NCI-H345 treated with DMSO at 0.1 percent for 48 hours (cell line): ENCODE results near the gene SMTN.
"Not testable (repeated sequence)": the region's sequence is repeated elsewhere in the genome, so short reads cannot be mapped to it uniquely, and the experiment has no call there.

ENCODE experiments used
- DNase-seq: peaks from one replicate; lab custom pipeline; 2025; ENCODE audit not compliant: unreplicated experiment; lab: John Stamatoyannopoulos, UW

The SMTN gene

DNA sequence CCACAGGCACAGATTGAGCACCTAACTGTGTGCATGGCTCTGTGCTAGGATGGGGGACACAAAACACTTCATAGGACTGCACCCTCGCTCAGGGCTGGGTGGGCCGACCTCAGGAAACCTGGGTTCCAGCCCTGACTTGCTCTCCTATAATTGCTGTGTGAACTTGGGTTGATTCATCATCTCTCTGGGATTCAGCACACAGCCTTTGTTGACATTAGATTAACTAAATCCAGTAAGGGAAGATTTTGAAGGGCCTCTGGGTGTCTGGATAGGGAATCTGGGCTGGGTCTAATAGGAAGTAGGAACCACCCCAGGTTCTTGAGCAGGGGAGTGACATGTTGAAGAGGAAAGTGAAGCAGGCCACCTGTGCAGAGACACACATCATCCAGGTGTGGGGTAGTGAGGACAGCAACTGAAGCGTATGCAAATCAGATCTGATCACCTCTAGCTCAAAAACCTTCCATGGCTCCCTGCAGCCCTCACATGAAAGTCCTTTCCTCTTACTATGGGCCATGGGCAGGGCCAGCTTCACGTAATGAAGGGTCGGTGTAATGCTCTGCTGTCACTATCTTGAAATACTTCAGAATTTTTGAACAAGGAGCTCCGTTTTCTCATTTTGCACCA, 11.3 kb upstream of the SMTN start:
- not testable (repeated sequence) for DNase-seq

DNA sequence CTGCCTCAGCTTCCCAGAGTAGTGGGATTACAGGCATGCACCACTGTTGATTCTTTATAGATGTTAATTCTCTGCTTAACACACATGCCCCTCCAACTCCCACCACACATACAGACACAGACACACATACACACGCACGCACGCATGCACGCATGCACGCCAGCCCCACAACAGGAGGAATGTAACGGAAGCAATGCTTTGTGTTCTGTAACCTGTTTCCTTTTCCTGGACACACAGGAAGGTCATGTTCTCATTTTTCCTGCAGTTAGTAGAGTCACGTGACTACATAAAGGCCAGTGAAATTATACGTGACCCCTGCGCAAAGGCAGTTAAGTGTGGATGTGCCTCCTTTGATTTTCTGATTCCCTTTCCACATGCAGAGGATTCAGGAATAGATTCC, 8.0 kb upstream of the SMTN start:
- DNase-seq = not testable (repeated sequence)

DNA sequence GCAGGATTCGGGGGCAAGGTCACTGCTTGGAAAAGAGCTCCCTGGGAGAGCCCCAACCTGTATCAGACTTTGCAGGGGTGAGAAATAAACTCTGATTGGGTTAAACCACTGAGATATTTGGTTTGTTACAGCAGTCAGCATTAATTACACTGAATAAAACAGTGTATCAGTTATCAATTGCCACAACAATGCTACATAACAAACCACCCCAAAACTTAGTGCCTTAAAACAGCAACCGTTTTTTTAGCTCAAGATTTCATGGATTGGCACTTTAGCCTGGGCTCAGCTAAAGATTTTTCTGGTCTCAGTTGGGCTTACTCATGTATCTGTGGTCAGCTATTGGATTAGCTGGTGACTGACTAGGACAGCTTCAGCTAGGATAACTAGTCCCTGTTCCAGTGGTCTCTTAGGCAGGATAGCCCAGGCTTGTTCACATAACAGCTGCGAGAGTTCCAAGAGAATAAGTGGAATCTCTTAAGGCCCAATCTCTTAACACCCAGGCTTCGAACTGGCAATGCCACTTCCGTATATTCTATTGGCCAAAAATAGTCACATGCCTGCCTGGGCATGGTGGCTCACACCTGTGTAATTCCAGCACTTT, 7.5 kb upstream of the SMTN start:
- not testable (repeated sequence) for DNase-seq

DNA sequence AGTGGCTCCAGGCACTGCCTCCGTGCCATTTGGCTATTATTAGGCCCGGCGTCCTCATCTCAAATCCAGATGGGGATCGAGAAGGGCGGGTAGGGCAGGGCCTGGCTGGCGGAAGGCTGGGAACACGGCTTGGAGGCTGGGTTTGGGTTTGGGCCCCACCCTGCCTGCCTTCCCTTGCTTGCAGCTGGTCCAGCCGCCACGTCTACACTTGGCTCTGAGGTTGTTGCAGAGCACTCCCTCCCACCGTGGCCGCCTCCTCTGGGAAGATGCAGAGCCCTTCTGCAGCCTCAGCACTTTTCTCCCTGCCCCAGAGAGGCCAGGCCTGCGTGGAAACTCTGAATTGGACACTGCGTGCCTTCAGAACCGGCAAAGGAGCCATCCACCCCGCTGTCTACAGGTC, 5.2 kb upstream of the SMTN start:
- no peak for DNase-seq

DNA sequence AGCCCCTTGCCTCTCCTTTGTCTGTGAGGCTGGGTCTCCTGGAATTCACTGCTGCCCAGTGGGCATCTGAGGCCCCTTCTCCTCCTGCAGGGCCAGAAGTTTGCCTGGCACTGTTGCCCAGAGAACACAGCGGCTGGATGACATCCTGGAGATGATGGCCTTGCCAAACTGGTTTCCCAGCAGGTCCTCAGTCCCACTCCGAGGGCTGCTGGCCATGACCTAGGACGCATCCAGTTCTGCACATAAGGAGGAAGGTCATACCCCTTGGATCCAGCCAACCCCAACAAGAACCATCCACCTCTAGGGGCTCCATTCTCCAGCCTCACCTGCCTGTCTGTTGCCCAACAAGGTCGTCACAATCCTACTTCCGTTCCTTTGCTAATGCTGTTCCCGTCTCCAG, 3.4 kb upstream of the SMTN start:
- no peak for DNase-seq

DNA sequence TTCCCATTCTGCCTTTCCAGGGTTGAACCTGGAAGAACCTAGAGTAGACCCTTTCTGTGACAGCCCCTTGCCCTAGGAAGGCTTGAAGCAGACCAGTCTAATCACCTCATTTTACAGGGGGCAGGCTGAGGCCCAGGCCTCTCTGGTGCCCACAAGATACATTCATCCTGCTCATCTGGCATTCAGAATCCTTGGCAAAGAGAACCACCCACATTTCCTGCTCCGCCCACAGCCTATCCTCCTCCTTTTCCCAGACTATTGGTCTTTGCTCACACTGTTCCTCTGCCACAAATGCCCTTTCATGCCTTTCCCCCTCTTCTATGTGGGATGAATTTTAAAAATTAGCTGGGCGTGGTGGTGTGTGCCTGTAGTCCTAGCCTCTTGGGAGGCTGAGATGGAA, 2.7 kb upstream of the SMTN start:
- DNase-seq = not testable (repeated sequence)

DNA sequence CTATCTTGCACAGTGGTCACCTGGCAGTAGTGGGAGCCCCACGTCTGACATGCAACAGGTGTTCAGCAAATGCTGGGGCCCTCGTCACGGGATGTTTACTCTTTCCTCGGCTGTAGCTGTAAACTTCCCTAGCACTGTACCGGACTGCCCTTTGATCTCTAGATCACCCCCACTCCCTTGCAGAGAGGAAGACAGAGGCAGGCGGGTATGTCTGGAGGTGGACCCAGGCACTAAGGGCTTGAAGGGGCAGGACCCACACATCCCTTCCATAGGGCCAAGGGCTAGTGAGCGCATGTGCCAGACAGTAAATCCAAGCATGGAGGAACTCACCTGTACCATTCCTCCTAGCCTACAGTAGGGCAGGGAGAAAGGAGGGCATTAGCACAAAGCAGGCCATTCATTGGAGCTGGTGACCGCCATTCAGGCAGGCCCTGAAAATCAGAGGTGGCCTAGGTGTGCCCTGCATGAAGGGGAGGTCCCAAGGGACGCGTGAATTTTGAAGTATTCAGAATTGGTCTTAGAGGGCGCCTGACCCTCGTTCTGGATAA, 1.9 kb upstream of the SMTN start:
- no peak for DNase-seq

DNA sequence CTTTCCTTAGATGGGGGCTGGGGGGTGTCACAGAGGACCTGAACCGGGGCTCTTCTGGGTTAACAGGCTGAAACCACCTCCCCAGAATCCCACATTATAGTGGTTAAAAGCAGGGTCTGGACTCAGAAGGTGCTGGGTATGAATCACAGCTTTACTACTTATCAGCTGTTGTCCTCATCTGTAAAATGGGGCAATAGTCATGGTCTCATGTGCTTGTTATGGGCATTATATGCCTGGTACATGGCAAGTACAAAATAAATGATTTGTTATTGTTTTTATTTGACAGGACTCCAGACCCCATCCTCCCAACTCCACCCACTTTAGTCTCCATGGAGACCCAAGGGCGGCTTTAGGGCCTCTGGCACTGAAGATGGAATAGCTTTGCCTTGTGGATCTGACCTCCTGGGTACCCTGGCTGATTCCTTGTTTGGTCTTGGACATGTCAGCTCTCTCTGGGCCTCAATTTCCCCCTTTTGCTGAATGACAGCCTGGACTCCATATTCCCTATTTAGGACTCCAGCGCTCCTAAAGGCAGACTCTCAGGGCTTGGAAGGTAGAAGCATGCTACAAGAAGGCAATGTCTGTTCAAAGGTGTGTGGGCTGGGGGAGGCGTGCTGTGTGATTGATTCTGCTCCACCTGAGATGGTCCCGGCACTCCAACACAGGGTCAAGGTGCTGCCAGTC, 812 bp upstream of the SMTN start:
- DNase-seq = no peak

DNA sequence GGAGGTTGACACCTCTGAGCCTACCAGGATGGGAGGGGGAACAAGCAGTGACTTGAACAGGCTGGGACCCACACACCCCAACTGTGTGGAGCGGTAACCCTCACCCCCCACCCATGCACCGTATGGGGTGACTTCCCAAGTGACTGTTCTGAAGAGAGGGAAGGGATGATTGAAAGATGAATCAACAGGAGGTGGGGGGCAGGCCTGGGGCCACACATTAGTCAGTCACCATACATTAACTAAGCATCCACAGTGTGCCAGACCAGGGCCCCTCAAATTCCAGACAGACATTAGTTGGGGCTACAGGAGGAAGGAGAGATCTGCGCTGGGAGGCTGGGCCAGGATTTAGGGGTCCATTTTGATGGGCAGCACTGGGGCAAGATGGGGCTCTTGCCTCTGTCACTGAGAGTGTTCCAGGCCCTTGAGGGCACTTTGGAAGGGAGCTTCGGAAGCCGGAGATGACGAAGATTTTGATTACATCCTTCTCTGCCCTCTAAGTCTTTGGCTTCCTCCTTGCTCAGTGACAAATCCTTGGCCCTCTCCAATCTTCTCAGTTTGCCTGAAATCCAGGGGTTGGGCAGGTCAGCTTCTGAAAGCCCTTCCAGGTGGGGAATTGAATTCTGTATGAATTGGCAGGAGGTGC, 966 bp downstream of the SMTN start:
- DNase-seq = no peak

DNA sequence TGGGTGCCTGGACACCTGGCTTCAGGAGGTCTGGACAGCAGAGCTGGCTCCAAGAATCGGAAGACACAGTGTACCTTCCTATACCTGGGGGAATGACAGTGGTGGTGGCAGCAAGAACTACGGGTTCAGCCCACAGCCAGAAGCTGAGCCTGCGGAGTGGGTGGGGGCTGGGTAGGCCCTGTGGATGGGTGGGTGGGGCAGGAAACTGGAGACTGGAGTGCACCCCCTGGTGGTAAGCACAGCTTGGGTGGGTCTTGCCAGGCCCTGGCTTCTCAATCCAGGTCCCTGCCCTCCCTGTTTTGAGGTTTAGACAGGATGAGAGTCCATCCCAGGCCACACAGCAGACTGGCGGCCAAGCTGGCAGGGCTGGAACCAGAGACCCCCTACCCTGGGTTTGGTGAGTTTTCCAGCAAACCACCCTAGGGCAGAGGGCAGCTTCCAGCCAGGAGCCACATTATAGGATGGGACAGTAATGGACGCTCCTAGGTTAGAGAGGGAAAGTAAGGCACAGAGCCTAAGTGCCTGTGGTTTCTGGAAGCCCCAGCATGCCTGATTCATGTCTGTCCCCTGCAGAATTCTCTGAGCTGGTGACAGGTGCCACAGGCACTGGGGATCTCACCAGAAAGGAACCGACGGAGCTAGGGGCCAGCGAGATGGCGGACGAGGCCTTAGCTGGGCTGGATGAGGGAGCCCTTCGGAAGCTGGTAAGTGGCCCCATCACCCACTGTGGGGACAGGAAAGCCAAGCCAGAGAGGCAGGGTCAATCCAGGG, 1.7 kb downstream of the SMTN start:
- DNase-seq = no peak

DNA sequence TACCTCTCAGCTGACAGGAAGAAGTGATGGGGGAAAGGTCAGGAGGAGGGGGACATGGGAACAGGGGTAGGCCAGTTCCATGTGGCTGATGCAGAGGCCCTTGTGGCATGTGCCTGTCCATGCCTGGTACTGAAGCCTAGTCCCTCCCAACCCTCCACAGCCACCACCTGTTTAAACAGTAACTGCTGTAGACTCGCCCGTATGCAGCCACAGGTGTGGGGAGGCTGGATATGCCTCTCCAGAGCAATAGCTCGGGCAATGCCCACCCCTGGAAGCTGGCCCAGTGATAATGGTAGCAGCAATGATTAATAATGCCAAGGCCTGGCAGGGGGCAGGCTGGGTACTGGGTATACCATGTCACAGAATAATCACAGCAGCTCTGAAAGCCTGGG, 2.3 kb downstream of the SMTN start:
- DNase-seq = peak; percentile 39

DNA sequence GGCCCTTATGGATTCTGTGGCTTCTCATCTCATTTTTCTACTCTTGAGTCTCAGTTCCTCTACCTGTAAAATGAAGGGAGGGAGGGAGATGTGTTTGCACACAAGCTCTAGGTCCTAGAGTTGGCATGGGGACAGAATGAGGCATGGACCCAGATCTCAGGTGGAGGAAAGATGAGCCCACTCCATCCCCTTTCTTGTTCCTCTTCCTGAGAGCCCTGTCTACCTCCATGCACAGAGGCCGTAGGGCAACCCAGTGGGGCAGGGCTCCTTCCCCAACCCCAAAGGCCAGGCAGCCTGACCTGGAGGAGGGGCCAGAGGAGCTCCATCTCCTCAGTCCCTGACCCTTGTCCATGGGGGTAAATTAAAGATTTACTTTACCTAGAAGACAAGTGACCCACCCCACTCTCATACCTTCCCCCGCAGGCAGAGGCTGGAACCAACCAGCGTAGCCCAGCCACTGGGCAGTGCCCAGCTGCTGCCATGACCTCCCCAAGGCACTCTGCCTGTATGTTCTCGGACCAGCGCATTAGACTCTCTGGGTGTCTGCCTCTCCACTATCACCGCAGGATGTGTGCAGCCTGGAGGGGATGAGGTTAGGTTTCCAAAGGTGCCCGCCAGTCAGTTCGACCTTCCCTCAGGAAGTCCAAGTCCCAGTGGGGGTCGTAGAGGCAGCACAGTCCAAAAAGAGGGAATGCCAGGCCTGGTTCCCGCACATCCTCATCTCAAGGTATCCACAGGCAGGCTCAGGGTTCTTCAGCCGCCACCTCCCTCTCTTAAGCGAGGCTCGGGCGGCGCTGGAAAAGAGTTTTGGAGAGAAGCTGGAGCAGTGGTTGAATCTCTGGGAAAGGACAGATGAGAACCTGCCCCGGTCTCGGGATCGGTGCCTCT, 3.0 kb downstream of the SMTN start:
- DNase-seq = no peak

DNA sequence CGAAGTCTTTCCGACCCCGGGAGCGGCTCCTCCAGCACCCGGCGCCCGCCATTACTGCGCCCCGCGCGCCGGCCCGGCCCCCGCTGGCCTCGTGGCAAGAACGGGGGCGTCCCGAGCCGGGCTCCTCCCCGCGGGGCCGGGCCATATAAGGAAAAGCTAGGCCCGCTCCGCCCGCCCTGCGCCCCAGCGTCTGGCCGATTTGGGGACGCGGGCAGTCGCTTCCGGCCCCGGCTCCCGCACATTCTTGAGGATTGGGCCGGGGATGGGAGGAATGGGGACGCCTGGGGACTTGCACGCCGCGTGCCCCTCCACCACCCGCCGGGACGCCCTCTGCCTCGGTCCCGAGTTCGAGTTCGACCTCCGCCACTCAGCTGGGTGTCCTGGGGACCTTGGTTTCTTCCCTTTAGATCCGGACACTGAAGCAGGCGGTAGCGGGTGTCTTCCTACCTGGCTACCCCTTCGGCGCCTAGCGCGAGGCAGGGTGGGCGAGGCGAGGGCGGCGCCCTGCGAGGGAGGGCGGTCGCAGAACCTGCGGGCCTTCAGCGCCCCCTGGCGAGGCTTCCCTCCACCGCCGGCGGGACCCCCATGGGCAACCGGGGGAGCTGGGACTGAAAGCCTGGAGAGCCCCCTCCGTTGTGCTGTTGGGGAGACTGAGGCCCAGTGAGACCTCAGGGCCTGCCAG, 3.8 kb downstream of the SMTN start:
- no peak for DNase-seq

DNA sequence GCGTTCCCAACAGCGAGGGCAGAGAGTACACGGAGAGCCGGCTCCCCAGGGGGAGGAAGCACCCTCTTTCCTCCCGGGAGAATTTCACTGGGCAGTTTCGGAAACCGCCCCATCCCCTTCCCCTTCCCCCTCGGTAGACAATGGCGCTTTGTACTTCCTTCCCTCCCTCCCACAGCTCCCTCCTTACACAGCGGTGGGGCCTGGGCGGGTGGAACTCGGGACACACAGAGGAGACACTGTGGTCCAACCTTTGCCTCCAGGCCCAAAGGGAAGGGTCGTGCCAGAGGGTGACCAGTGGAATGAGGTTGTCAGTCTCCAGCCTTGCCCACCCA, 4.3 kb downstream of the SMTN start:
- no peak for DNase-seq

DNA sequence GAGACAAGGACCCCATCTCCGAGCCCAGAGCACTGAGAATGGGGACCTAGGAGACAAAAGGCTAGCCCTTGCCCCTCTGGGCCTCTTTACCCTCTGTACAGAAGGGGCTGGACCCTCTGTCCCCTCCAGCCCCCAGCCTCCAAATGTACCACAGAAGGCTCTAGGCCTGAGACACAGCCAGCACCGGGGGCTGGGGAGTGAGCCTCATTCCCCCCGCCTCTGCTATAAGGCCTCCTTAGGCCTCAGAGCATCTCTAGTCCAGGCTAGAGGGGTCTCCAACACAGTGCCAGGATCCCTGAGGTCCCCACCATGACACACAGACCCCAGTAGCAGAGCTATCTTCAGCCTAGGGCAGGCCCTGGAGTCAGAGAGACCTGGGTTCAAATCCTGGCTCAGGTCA, 4.8 kb downstream of the SMTN start:
- no peak for DNase-seq

DNA sequence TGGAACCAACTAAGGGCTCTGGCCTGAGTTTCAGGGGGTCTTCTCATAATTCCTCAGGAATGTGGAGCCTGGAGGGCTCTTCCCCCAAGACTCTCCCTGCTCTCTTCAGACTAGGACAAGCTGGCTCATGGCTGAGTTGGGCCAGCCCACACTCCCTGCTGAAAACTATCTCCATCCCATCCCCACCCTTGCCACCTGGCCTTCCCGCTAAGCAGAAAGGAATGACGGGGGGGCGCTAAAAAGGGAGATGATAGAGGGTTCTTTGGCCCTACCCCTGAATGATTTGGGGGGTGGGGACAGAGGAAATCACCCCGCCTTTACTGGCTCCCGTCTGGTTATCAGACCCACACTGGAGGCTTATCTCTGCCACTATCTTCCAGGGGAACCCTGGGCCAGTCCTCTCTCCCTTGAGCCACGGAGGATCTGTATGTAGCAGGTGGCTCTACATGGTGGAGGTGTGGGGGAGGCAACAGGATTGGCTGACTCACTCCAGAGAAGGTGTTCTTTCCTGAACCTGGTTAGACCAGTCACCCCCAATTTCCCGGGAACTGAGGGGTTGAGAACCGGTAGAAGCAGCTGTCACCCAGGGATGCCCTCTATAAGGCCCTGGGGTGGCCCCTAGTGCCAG, 5.7 kb downstream of the SMTN start:
- DNase-seq = no peak

DNA sequence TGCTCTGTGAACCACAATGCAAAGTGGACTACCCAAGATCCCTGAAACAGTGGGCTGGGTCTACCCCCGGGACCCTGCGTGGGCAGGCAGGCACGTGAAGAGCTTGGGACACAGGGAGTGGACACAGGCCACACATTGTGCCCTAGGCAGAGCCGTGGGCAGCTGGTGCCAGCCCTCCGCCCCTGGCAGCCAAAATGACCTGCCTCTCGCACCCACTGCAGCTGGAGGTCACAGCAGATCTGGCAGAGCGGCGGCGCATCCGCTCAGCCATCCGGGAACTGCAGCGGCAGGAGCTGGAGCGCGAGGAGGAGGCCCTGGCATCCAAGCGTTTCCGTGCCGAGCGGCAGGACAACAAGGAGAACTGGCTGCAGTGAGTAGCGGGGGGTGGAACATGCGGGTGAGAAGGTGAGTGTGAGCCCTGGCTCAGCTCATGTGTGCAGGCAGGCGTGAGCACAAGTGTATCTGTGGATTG, 6.7 kb downstream of the SMTN start:
- no peak for DNase-seq

DNA sequence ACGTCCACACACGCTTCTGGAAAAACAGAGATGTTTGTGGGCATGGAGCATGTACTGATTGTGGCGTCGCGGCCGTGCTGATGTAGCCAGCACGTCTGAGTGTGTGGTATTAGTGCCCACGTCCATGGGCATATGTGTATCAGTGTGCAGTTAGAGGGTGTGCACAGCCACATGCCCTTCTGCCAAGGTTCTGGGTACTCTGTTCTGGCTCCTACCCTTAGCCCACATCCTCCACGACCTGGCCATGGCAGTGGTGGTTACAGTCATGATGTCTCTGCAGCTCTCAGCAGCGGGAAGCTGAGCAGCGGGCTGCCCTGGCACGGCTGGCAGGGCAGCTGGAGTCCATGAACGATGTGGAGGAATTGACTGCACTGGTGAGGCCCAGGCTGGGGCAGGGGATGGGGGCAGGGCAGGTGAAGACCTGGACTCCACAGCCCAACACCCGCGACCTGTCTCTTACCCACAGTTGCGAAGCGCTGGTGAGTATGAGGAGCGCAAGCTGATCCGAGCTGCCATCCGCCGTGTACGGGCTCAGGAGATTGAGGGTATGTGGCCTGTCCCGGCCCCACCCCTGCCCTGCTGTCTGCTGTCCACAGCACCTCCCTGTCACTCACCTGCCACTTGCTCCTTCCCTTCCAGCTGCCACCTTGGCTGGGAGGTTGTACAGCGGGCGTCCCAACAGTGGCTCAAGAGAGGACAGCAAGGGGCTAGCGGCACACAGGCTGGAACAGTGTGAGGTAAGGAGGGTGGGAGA, 7.3 kb downstream of the SMTN start:
- DNase-seq = no peak
